Activated CD8-positive, alpha-beta T cell treated with anti-CD3 and anti-CD28 coated beads for 36 hours (primary cell): ENCODE results near the gene CEP192. TPM values are rescaled to one million over a fixed set of nuclear protein-coding genes. Genes with fewer than 3 reads are reported as not detected.
"Not testable (repeated sequence)": the region's sequence is repeated elsewhere in the genome, so short reads cannot be mapped to it uniquely, and the experiment has no call there.

Source experiments
- ATAC-seq: fragments of 200-7000 bp; cut with Tn5 transposase; one replicate; pipeline ENCODE4 v1.10.0; 2021; ENCODE audit warnings: mild to moderate bottlenecking, moderate library complexity
- CTCF ChIA-PET: fragments of 350-600 bp; sonication (Branson Sonifier 250); formaldehyde crosslinking; loops from one replicate; lab custom pipeline; 2021; ENCODE audit warnings: antibody characterized with exemption; lab: Charles Lee
- POLR2A ChIA-PET: fragments of 350-600 bp; sonication (Branson Sonifier 250); formaldehyde crosslinking; loops from one replicate; lab custom pipeline; 2021; ENCODE audit warnings: antibody characterized with exemption; lab: Charles Lee
- DNase-seq: peaks from one replicate; pipeline ENCODE4 v3.0.0-alpha.2; 2020
- H3K27ac Mint-ChIP-seq: one replicate; pipeline ENCODE4 v1.8.0; 2021; ENCODE audit warnings: mild to moderate bottlenecking, mixed read lengths
- H3K27me3 Mint-ChIP-seq: one replicate; pipeline ENCODE4 v1.8.0; 2021; ENCODE audit warnings: mixed read lengths
- H3K36me3 Mint-ChIP-seq: one replicate; pipeline ENCODE4 v1.8.0; 2021; ENCODE audit warnings: low read depth, mixed read lengths
- H3K4me1 Mint-ChIP-seq: one replicate; pipeline ENCODE4 v1.8.0; 2021; ENCODE audit warnings: low read depth, mixed read lengths
- H3K4me3 Mint-ChIP-seq: one replicate; pipeline ENCODE4 v1.8.0; 2021; ENCODE audit warnings: mild to moderate bottlenecking, moderate library complexity, mixed read lengths
- H3K9me3 Mint-ChIP-seq: one replicate; pipeline ENCODE4 v1.8.0; 2021; ENCODE audit warnings: mixed read lengths
- intact Hi-C: fragments of 100-400 bp; cut with micrococcal nuclease; formaldehyde crosslinking; loops from one replicate; pipeline ENCODE4 v1.10.0; 2022
- total RNA-seq, 2 experiments: library from RNA; stranded (reverse); gene quantifications; one replicate each; pipeline ENCODE4 v1.2.3, GENCODE V29; 2021
- TF ChIP-seq, protein P1 (sequence below): fragments of 200-600 bp; IDR thresholded peaks from one replicate; pipeline ENCODE4 v1.8.0; 2022; ENCODE audit warnings: antibody characterized with exemption, mild to moderate bottlenecking

Gene CEP192
- total RNA-seq, 2 experiments from 2014 or later: 39.5 to 42.9 TPM

DNA sequence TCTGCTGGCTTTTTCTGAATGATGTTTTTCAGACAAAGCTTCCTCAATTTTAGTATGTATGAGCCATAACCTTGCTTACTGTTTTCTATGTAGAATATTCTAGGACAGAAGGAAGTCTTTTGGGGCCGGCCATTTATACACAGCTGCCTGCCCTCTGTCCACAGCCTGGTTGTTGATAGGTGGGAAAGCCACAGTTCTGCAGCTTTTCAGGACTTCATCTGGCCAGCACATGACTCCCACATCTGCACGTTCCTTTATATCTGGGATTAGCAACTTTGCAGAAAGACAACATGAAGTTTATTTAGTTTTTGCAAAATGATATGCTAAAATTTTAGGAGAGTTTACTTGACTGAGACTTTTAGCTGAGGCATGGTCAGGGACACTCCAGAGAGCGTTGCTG is 105.6 kb downstream of the CEP192 start:
- Mint-ChIP-seq H3K4me3 (no peak overlapping the region), H3K36me3 (peaks cover 53% of the 10 kb centered on the region), H3K27me3 (no peaks in the 10 kb centered on the region), H3K4me1 (no peaks in the 10 kb centered on the region), H3K27ac (no peak overlapping the region), H3K9me3 (no peaks in the 10 kb centered on the region)
- POLR2A ChIA-PET: interaction anchor here (0.7 kb wide), 1 partner anchor 62 kb away, joined by 3 read pairs; no protein-coding TSS in a partner anchor
- CTCF ChIA-PET: interaction anchor here (0.9 to 1.3 kb wide), 2 partner anchors 193 to 366 kb away, joined by 3 read pairs; no protein-coding TSS in a partner anchor
- DNase-seq: no peak
- ATAC-seq: no peak
- intact Hi-C loops: no loop called here
- TF ChIP-seq, protein P1, sequence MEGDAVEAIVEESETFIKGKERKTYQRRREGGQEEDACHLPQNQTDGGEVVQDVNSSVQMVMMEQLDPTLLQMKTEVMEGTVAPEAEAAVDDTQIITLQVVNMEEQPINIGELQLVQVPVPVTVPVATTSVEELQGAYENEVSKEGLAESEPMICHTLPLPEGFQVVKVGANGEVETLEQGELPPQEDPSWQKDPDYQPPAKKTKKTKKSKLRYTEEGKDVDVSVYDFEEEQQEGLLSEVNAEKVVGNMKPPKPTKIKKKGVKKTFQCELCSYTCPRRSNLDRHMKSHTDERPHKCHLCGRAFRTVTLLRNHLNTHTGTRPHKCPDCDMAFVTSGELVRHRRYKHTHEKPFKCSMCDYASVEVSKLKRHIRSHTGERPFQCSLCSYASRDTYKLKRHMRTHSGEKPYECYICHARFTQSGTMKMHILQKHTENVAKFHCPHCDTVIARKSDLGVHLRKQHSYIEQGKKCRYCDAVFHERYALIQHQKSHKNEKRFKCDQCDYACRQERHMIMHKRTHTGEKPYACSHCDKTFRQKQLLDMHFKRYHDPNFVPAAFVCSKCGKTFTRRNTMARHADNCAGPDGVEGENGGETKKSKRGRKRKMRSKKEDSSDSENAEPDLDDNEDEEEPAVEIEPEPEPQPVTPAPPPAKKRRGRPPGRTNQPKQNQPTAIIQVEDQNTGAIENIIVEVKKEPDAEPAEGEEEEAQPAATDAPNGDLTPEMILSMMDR: no peak

DNA sequence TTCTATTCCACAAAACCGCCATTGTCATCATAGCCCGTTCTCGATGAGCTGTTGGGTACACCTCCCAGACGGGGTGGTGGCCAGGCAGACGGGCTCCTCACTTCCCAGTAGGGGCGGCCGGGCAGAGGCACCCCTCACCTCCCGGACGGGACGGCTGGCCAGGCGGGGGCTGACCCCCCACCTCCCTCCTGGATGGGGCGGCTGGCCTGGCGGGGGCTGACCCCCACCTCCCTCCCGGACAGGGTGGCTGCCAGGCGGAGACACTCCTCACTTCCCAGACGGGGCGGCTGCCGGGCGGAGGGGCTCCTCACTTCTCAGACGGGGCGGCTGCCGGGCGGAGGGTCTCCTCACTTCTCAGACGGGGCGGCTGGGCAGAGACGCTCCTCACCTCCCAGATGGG is 106.9 kb downstream of the CEP192 start:
- H3K27me3 Mint-ChIP-seq, ATAC-seq, H3K9me3 Mint-ChIP-seq, H3K27ac Mint-ChIP-seq, H3K4me3 Mint-ChIP-seq, intact Hi-C loops, H3K4me1 Mint-ChIP-seq, CTCF ChIA-PET, DNase-seq, POLR2A ChIA-PET: not testable (repeated sequence)
- peaks cover 64% of the 10 kb centered on the region for H3K36me3 Mint-ChIP-seq

DNA sequence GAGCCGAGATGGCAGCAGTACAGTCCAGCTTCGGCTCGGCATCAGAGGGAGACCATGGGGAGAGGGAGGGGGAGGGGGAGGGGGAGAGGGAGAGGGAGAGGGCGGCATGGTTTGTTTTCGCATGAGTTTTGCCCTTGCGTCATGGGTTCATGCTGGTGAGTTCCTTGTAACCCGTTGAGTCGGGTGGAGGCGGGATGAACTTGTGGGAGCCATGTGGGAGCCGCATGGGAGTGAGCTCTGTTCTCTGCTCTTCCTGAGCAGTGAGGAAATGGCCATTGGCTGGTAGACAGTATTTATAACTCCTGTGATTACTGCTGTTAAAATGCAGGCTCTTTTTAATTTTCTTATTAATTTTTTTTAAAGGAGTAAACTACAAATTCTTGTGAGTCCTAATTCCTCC is 108.0 kb downstream of the CEP192 start:
- no peak overlapping the region for H3K27ac Mint-ChIP-seq
- peaks cover 64% of the 10 kb centered on the region for H3K36me3 Mint-ChIP-seq
- TF ChIP-seq, protein P1: no peak
- intact Hi-C loops: no loop called here
- no peaks in the 10 kb centered on the region for H3K9me3 Mint-ChIP-seq
- no peak for ATAC-seq
- no peak overlapping the region for H3K4me3 Mint-ChIP-seq
- ChIA-PET POLR2A (no interaction called here), CTCF (no interaction called here)
- no peaks in the 10 kb centered on the region for H3K4me1 Mint-ChIP-seq
- H3K27me3 Mint-ChIP-seq: no peaks in the 10 kb centered on the region
- DNase-seq: no peak

DNA sequence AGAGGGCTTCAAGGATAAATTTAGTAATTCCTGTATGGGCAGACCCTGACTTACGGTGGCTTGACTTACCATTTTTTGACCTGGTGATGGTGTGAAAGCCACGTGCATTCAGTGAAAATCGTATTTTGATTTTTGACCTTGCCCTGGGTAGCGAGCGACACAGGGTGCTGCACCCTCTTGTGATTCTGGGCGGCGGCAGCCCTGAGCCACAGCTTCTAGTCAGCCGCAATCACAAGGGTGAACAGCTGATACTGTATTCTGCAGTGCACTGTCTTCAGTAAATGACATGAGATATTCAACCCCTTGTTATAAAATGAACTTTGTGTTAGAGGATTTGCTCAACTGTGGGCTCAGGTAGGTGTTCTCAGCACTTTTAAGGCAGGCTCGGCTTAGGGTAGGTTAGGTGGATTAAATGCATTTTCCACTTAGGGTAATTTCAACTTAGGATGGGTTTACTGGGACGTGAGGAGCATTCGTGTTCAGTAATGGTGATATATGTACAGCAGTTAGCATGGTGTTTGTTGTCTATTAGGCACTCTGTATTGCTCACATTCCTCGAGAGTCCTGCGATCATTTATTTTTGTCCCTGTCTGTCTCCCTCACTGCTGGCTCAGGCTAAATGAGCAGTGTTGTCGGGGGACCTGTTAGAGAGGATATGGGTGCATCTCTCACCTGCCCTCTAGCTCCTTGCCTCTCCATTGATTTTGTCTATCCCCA is 109.9 kb downstream of the CEP192 start:
- intact Hi-C loops: no loop called here
- DNase-seq: no peak
- H3K9me3 Mint-ChIP-seq: no peaks in the 10 kb centered on the region
- H3K27me3 Mint-ChIP-seq: no peaks in the 10 kb centered on the region
- H3K27ac Mint-ChIP-seq: no peak overlapping the region
- ATAC-seq: no peak
- peaks cover 70% of the 10 kb centered on the region for H3K36me3 Mint-ChIP-seq
- no peaks in the 10 kb centered on the region for H3K4me1 Mint-ChIP-seq
- TF ChIP-seq, protein P1: no peak
- POLR2A ChIA-PET: interaction anchor here (0.9 kb wide), 1 partner anchor 26 kb away, joined by 3 read pairs; no protein-coding TSS in a partner anchor
- CTCF ChIA-PET: interaction anchor here (1.1 kb wide), 1 partner anchor 59 kb away, joined by 3 read pairs; no protein-coding TSS in a partner anchor
- H3K4me3 Mint-ChIP-seq: no peak overlapping the region

DNA sequence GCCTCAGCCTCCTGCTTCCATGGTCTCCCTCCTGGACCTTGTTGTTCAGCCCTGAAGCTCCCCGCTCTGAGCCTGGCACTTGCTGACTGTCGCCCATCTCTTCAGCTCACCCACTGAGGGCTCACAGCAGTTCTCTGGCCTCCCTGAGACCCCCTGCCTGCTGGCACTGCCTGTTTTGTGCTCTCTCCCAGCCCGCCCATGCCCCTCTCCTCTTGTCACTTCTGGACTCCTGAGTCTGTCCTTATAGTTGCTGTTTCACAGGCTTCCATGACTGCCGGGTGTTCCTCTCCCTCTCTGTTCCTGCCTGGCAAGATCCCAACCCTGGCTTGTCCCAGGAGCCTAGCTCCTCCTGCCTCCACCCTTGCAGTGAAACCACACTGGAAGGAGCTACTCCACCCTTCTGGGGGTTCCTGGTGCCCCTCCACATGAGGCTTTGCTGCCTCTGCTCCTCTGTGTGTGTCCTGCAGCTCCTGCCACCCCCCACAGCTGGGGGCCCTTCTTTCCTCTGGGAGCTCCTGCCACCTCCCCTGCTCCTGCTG is 110.6 kb downstream of the CEP192 start:
- H3K27ac Mint-ChIP-seq: no peak overlapping the region
- intact Hi-C loops: no loop called here
- no peaks in the 10 kb centered on the region for H3K27me3 Mint-ChIP-seq
- ChIA-PET CTCF (interaction anchor here (0.7 to 1.5 kb wide), 3 partner anchors 58 to 456 kb away, joined by 3 read pairs; no protein-coding TSS in a partner anchor), POLR2A (interaction anchor here (0.9 kb wide), 1 partner anchor 26 kb away, joined by 3 read pairs; no protein-coding TSS in a partner anchor)
- no peaks in the 10 kb centered on the region for H3K4me1 Mint-ChIP-seq
- TF ChIP-seq, protein P1: no peak
- H3K4me3 Mint-ChIP-seq: no peak overlapping the region
- ATAC-seq: no peak
- H3K36me3 Mint-ChIP-seq: peaks cover 70% of the 10 kb centered on the region
- DNase-seq: no peak
- H3K9me3 Mint-ChIP-seq: no peaks in the 10 kb centered on the region
